ENCODE results near the gene FBXO17.
"Not testable (repeated sequence)": the region's sequence is repeated elsewhere in the genome, so short reads cannot be mapped to it uniquely, and the experiment has no call there.

FBXO17 gene, protein sequence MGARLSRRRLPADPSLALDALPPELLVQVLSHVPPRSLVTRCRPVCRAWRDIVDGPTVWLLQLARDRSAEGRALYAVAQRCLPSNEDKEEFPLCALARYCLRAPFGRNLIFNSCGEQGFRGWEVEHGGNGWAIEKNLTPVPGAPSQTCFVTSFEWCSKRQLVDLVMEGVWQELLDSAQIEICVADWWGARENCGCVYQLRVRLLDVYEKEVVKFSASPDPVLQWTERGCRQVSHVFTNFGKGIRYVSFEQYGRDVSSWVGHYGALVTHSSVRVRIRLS

GRCh38 chr19:38975214-38975860, at the start of gene FBXO17:
Gene FBXO17 (minus strand): TSS chr19:38975742. CDS start chr19:38950319, 25,423 bp downstream.
- DNase-seq = peak in 1 of 3 donors; percentile 13

GRCh38 chr19:39024875-39025641, 49.5 kb upstream of the FBXO17 start:
- no peak for DNase-seq

DNA sequence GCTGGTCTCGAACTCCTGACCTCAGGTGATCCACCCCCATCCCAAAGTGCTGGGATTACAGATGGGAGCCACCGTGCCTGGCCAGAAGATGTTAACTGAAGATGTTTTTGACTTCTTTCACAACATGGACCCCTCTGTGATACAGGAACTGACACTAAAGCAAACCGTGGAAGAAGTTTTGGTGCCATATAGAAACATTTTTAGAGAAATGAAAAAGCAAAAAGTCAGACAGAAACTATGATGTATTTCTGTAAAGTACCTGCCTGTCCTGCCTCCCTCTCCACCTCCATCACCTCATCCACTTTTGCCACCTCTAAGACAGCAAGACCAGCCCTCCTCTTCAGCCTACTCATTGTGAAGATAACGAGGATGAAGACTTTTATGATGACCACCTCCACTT, 45.5 kb upstream of the FBXO17 start:
- DNase-seq = no peak

DNA sequence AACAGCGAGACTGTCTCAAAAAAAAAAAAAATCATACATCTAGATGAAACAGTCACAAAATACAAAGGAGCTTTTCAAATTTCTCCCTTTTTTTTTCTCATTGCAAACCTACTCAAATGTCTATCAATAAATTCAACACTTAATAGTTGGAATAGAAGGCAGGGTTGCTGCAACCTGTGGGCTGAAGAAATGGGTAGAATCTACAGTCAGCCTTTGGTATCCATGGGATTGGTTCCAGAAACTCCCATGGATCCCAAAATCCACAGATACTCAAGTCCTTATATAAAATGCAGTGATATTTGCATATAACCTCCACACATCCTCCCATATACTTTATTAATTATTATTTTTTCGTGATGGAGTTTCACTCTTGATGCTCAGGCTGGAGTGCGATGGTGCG, 42.1 kb upstream of the FBXO17 start:
- no peak for DNase-seq

DNA sequence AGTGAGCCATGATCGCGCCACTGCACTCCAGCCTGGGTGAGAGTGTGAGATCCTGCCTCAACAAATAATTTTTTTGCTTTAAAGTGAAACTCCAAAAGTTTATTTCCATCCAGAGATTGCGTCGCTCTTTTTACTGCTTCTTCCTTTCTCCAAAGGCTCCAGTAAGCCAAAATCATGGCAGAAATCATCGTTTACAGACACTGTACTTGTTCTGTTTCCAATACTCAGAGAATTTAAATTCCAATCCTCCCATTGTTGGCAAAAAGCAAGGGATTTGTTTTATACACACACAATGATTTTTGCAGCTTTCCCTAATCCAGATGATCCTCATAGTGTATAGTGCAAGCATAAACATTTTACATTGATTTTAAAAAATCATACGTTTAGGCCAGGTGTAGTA, 41.5 kb upstream of the FBXO17 start:
- DNase-seq = no peak

GRCh38 chr19:39014037-39014436, 38.5 kb upstream of the FBXO17 start:
- DNase-seq = no peak

- no peak for DNase-seq
These were observed 33.5 kb upstream of the FBXO17 start for GRCh38 chr19:39009001-39009400.

DNA sequence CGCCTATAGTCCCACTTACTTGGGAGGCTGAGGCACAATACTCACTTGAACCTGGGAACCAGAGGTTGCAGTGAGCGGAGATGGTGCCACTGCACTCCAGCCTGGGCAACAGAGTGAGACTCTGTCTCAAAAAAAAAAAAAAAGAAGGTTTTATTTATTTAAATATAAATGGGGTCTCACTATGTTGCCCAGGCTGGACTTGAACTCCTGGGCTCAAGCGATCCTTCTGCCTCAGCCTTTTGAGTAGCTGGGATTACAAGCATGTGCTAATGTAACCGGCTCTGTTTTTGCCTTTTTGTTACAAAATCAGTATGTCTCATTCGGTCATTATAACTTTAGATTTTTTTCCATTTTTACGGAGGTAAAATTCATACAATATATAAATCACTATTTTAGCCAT, 32.6 kb upstream of the FBXO17 start:
- no peak for DNase-seq

DNA sequence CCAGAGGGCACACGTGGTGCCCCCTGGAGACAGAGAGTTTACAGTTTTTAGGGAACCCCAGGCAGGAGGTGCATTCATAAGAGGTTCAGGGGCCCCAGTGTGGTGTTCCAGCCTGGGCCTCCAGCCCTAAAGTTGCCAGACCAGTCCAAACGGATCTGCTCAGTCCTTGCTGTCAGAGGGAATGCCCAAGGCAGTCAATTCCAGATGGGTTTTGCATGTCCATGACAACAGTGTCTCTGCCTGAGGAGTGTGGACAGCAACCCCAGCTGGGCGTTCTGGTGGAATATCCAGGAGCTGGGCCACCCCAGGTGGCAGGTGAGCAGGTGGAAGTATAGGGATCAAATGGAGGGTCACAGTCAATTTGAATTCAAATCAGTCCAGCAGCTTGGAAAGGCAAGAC, 31.6 kb upstream of the FBXO17 start:
- no peak for DNase-seq

DNA sequence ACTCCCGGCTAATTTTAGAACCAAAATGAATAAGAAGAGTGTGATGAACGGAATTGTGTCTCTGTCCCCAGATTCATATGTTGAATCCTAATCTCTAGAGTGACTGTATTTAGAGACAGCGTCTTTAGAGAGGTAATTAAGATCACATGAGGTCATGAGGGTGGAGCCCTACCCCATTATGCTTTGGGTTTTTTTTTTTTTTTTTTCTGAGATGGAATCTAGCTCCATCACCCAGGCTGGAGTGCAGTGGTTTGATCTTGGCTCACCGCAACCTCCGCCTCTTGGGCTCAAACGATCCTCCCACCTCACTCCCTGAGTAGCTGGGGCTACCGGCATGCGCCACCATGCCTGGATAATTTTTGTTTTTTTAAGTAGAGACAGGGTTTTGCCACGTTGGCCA, 28.9 kb upstream of the FBXO17 start:
- no peak for DNase-seq

DNA sequence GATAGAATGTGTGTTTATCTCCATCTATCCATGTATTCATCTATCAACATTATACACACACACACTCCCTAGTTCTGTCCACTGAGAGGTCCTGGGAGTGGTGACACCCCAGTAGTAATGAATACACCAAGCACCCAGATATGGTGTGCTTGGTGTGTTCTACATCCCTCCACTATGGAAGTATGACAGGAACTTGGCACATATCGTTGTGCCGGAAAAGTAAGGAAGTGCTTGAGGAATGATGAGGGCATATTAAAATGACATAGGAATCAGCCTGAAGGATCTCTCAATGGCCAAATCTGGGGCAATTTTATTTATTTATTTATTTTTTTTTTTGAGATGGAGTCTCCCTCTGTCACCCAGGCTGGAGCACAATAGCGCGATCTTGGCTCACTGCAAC, 28.3 kb upstream of the FBXO17 start:
- DNase-seq = no peak

DNA sequence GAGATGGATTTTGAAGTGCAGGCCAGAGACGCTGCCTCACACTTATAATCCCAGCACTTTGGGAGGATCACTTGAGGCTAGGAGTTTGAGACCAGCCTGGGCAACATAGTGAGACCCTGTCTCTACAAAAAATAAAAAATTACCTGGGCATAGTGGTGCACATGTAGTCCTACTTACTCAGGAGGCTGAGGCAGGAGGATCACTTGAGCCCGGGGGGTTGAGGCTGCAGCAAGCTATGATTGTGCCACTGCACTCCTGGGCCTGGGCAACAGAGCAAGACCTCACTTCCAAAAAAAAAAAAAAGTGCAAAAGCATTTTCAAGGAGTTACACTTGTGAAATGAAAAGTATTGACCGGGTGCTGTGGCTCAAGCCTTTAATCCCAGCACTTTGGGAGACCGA, 27.6 kb upstream of the FBXO17 start:
- no peak for DNase-seq

DNA sequence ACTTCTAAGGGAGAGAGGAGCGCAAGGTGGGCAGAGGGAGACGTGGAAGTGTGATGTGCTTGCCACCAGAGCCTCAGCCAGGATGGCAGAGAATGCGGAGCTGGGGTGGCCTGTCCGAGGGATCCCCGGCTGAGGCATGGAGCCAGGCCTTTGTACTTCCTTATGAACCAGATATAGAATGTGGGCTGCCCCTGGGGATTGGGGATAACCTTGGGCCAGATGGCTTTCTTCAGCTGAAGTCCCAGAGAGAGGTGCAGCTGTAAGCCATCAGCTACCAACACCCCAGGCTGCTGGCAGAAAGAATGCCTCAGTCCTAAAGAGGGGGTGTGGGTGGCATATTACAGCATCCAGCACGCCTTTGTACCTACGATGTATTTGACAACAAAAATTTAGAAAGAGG, 25.5 kb upstream of the FBXO17 start:
- DNase-seq = no peak

- DNase-seq = not testable (repeated sequence)
These were observed 22.0 kb upstream of the FBXO17 start for GRCh38 chr19:38997576-38997975.

GRCh38 chr19:38993271-38993670, 17.7 kb upstream of the FBXO17 start:
- peak; percentile 48 to 66 (median 53) for DNase-seq

- no peak for DNase-seq
These were observed 15.6 kb upstream of the FBXO17 start for GRCh38 chr19:38990949-38991697.

GRCh38 chr19:38989614-38990013, 14.1 kb upstream of the FBXO17 start:
- not testable (repeated sequence) for DNase-seq

GRCh38 chr19:38989066-38989605, 13.6 kb upstream of the FBXO17 start:
- DNase-seq = no peak

GRCh38 chr19:38988627-38989026, 13.1 kb upstream of the FBXO17 start:
- DNase-seq = not testable (repeated sequence)

- DNase-seq = not testable (repeated sequence)
These were observed 12.2 kb upstream of the FBXO17 start for GRCh38 chr19:38987745-38988144.

GRCh38 chr19:38985262-38985661, 9.7 kb upstream of the FBXO17 start:
- no peak for DNase-seq

DNA sequence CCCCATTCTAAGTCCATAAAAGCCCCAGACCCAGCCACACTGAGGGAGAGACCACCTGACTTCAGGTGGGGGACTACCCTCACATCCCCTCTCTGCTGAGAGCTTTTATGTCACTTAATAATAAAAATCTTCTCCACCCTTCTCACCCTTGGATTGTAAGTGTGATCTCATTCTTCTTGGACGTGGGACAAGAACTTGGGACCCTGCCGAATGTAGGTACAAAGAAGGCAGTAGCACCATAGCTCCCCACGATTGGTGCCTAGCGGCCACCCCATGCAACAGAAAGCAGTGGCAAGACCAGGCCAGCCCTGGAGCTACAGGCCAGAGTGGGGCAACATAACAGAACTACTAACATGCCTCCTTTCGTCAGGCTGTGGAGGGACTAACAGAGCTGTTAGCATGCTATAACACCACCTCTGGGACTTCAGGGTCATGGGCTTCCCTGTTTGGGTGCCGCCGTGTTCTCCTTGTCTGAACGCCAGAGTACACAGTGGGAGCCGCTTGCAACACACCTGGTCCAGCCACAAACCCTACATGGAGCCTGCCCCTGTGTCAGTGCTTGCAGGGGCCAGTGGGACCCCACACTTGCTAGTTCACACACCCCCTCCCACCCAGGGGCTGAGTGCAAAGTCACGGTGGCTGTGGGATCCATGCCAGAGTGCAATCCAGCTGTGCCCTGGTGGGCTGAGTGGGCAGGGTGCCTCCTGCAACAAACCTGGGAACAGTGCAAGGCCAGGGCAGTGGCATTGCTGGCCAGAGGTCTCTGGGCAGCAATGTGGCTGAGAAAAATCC, 5.2 kb upstream of the FBXO17 start:
- no peak for DNase-seq

Measured in suppressor macrophage treated with lipopolysaccharide for 1 hour (primary cell).